PC-3 (cell line): Measurements from ENCODE around the gene RCHY1.

Experiments used
- EZH2 ChIP-seq: fragments of 300-600 bp; sonication (generic); IDR thresholded peaks from one replicate; pipeline ENCODE4 v1.6.1; 2017; ENCODE audit warnings: antibody characterized with exemption, mild to moderate bottlenecking, low read length; ENCODE audit not compliant: unreplicated experiment
- EZH2phosphoT487 ChIP-seq: fragments of 300-600 bp; sonication (generic); IDR thresholded peaks from 2 replicates; pipeline ENCODE4 v1.6.1; 2018; ENCODE audit warnings: mild to moderate bottlenecking, antibody characterized with exemption, low read length, borderline replicate concordance
- TF ChIP-seq, protein P1 (sequence below): fragments of 300-600 bp; sonication (generic); conservative IDR thresholded peaks from 2 replicates; pipeline ENCODE4 v1.5.1; 2017; ENCODE audit warnings: antibody characterized with exemption, low read depth, mild to moderate bottlenecking, low read length

DNA sequence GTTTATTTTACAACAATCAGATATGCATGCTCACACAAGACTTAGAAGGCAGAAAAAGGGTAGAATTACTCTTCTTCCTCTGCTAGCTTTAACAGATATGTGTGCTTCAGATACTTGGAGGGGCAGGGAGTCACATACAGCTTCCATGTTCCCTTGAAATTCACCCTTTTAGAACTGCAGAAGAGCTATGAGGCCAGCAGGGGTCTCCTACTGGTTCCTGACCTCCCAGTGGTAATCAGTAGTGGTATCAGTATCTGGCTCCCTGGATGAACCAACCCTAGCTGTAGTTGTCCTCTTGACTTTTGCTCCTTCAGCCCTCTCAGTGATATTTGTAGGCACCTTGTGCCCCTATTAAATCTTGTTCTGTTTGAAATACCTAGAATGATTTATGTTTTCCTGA, 81.5 kb downstream of the RCHY1 start:
- TF ChIP-seq EZH2 (no peak), EZH2phosphoT487 (no peak)
- TF ChIP-seq, protein P1, sequence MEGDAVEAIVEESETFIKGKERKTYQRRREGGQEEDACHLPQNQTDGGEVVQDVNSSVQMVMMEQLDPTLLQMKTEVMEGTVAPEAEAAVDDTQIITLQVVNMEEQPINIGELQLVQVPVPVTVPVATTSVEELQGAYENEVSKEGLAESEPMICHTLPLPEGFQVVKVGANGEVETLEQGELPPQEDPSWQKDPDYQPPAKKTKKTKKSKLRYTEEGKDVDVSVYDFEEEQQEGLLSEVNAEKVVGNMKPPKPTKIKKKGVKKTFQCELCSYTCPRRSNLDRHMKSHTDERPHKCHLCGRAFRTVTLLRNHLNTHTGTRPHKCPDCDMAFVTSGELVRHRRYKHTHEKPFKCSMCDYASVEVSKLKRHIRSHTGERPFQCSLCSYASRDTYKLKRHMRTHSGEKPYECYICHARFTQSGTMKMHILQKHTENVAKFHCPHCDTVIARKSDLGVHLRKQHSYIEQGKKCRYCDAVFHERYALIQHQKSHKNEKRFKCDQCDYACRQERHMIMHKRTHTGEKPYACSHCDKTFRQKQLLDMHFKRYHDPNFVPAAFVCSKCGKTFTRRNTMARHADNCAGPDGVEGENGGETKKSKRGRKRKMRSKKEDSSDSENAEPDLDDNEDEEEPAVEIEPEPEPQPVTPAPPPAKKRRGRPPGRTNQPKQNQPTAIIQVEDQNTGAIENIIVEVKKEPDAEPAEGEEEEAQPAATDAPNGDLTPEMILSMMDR, result peak; percentile 53
